Mesenchymal stem cell (in vitro differentiated cells and primary cell): ENCODE results near the gene RPL27A.

Experiments
- DNase-seq: peaks from one replicate; pipeline ENCODE4 v3.0.0-alpha.2; 2013
- H2AFZ ChIP-seq: one replicate; pipeline ENCODE4 v1.6.1; 2013; ENCODE audit warnings: low read depth, mild to moderate bottlenecking, control low read depth, inconsistent platforms, low read length, moderate library complexity
- H2AK5ac ChIP-seq: 2 replicates; pipeline ENCODE4 v1.6.1; 2013; ENCODE audit warnings: low read length, moderate library complexity, mild to moderate bottlenecking, inconsistent platforms; ENCODE audit not compliant: severe bottlenecking
- H2BK120ac ChIP-seq: one replicate; pipeline ENCODE4 v1.6.1; 2013; ENCODE audit warnings: low read depth, mild to moderate bottlenecking, inconsistent platforms, low read length, moderate library complexity
- H2BK12ac ChIP-seq, 2 experiments: one replicate each; pipeline ENCODE4 v1.6.1; 2013; ENCODE audit warnings: inconsistent platforms in 2 of 2, low read length in 2 of 2, mild to moderate bottlenecking in 2 of 2, moderate library complexity in 2 of 2, control low read depth in 1 of 2
- H2BK15ac ChIP-seq: one replicate; pipeline ENCODE4 v1.6.1; 2013; ENCODE audit warnings: mild to moderate bottlenecking, low read depth, inconsistent platforms; ENCODE audit not compliant: poor library complexity, severe bottlenecking
- H2BK5ac ChIP-seq: 2 replicates; pipeline ENCODE4 v1.6.1; 2013; ENCODE audit warnings: low read depth, mild to moderate bottlenecking, low read length, control low read depth, inconsistent platforms; ENCODE audit not compliant: poor library complexity, severe bottlenecking
- H3K14ac ChIP-seq, 2 experiments: one replicate each; pipeline ENCODE4 v1.6.1; 2013; ENCODE audit warnings: inconsistent platforms in 2 of 2, low read length in 2 of 2, control low read depth in 1 of 2, mild to moderate bottlenecking in 1 of 2, moderate library complexity in 1 of 2
- H3K18ac ChIP-seq, 2 experiments: one replicate each; pipeline ENCODE4 v1.6.1; 2013; ENCODE audit warnings: inconsistent platforms in 2 of 2, low read length in 2 of 2, control low read depth in 1 of 2, low read depth in 1 of 2, mild to moderate bottlenecking in 1 of 2
- H3K23ac ChIP-seq, 2 experiments: one replicate each; pipeline ENCODE4 v1.6.1; 2013; ENCODE audit warnings: inconsistent platforms in 2 of 2, low read length in 2 of 2, mild to moderate bottlenecking in 2 of 2, moderate library complexity in 2 of 2, control low read depth in 1 of 2
- H3K27ac ChIP-seq: 2 replicates; pipeline ENCODE4 v1.5.1; 2013; ENCODE audit warnings: mild to moderate bottlenecking, moderate library complexity, low read length, control low read depth, inconsistent platforms; ENCODE audit not compliant: poor library complexity, severe bottlenecking
- H3K27me3 ChIP-seq, 2 experiments: 2 replicates each; pipeline versions ENCODE4 v1.6.1 to v1.7.0; 2013; ENCODE audit warnings: low read length in 2 of 2, mild to moderate bottlenecking in 2 of 2, moderate library complexity in 2 of 2, control low read depth in 1 of 2, inconsistent platforms in 1 of 2; ENCODE audit not compliant: control insufficient read depth in 1 of 2, insufficient read depth in 1 of 2
- H3K36me3 ChIP-seq, 2 experiments: 2 replicates each; pipeline versions ENCODE4 v1.6.1 to v1.7.0; 2013; ENCODE audit warnings: low read length in 2 of 2, control low read depth in 1 of 2, inconsistent platforms in 1 of 2, low read depth in 1 of 2, mild to moderate bottlenecking in 1 of 2; ENCODE audit not compliant: insufficient read depth in 2 of 2, control insufficient read depth in 1 of 2
- H3K4ac ChIP-seq, 2 experiments: one replicate each; pipeline ENCODE4 v1.6.1; 2013; ENCODE audit warnings: inconsistent platforms in 2 of 2, low read length in 2 of 2, mild to moderate bottlenecking in 2 of 2, moderate library complexity in 2 of 2, control low read depth in 1 of 2, low read depth in 1 of 2
- H3K4me1 ChIP-seq: 2 replicates; pipeline ENCODE4 v1.6.1; 2013; ENCODE audit warnings: low read depth, low read length, control low read depth; ENCODE audit not compliant: control insufficient read depth, insufficient read depth
- H3K4me2 ChIP-seq: 2 replicates; pipeline ENCODE4 v1.6.1; 2013; ENCODE audit warnings: low read length, mild to moderate bottlenecking, inconsistent platforms; ENCODE audit not compliant: poor library complexity, severe bottlenecking
- H3K4me3 ChIP-seq, 2 experiments: 2 replicates each; pipeline versions ENCODE4 v1.5.1 to v1.7.0; 2013; ENCODE audit warnings: low read length in 2 of 2, mild to moderate bottlenecking in 2 of 2, control low read depth in 1 of 2, low read depth in 1 of 2; ENCODE audit not compliant: insufficient read depth in 1 of 2
- H3K79me1 ChIP-seq: replicated peaks from 2 replicates; pipeline ENCODE4 v1.6.1; 2013; ENCODE audit warnings: mild to moderate bottlenecking, control low read depth, low read length, inconsistent platforms; ENCODE audit not compliant: poor library complexity, severe bottlenecking
- H3K9ac ChIP-seq: 2 replicates; pipeline ENCODE4 v1.7.0; 2013; ENCODE audit warnings: mild to moderate bottlenecking, low read length, moderate library complexity
- H3K9me3 ChIP-seq: 2 replicates; pipeline ENCODE4 v1.7.0; 2013; ENCODE audit warnings: mild to moderate bottlenecking, low read length; ENCODE audit not compliant: control insufficient read depth
- H4K8ac ChIP-seq: one replicate; pipeline ENCODE4 v1.6.1; 2013; ENCODE audit warnings: inconsistent platforms, mild to moderate bottlenecking, low read length, moderate library complexity
- H4K91ac ChIP-seq: one replicate; pipeline ENCODE4 v1.6.1; 2013; ENCODE audit warnings: mild to moderate bottlenecking, low read length, inconsistent platforms
- WGBS: methylation state at CpG from one replicate; pipeline ENCODE4 v1.1.7; 2013; ENCODE audit warnings: mixed read lengths; 5-methylcytosine and 5-hydroxymethylcytosine counted together

The RPL27A gene

DNA sequence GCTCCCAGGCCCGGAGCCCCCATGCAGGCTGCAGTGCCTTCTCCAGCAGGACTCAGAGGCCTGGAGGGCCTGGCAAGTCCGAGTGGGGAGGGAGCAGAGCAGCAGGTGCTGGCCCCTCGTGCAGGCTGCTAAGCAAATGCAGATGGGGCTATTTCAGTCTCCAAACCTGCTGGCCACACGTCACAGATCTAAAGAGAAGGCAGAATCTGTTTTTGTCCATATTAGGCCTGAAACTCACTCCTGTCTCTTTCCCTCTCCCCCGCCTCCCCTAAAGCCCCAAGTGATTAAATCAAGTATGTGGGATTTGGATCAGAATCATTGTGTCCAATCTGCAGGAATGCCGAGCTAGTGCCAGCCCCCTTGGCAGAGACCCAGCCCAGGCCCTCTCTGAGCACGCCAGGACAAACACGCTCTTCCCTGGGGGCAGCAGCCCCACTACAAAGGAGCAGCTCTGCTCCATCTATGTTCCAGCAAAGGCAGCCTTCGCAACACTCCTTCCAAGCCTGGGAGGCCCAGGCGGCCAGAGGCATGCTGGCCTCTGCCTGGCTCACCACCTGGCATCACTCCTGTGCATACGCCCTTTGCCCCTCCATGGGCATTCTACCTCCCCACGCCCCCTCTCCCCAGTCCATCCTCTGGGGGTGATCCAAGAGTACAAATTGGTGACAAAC is 26.5 kb downstream of the RPL27A start:
- Histone ChIP-seq H3K4me3 (no peak overlapping the region), H2AK5ac (no peak overlapping the region), H3K79me1 (peaks cover 8% of the 10 kb centered on the region), H2AFZ (no peak overlapping the region), H3K4ac (no peak overlapping the region), H3K18ac (no peak overlapping the region), H3K9me3 (peaks cover 5% of the 10 kb centered on the region), H3K27ac (no peak overlapping the region), H2BK15ac (peak overlapping the region; percentile 44), H3K27me3 (no peaks in the 10 kb centered on the region), H3K9ac (peak overlapping the region; percentile 82), H3K36me3 (peaks cover 75 to 78% of the 10 kb centered on the region in 2 experiments), H2BK5ac (no peak overlapping the region), H4K8ac (peak overlapping the region; percentile 35), H3K23ac (no peak overlapping the region), H4K91ac (no peak overlapping the region), H3K14ac (no peak overlapping the region), H3K4me2 (no peak overlapping the region), H2BK120ac (no peak overlapping the region), H2BK12ac (no peak overlapping the region), H3K4me1 (peaks cover 3% of the 10 kb centered on the region)
- DNase-seq, result no peak
- 92% methylated on average over 12 of the region's 12 CpGs for WGBS

DNA sequence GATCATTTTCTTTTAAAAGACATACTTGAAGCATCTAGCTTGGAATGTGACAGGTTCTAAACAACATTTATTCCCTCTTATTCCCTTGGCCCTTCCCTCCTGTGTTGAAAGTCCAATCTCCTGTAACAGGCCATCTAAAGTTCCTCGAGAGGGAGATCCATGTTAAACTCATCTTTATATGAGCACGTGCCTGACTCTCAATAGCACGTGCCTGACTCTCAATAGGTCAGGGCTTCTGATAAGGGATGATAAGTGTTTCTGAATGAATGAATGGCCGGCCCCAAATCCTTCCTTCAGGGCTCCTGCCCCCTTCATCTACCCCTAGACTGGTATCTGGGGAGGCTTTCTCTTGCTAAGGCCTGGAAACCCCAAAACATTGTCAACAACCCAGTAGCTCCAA is 27.2 kb downstream of the RPL27A start:
- H3K4ac ChIP-seq, result no peak overlapping the region
- H3K4me3 ChIP-seq, result no peak overlapping the region
- no peak overlapping the region for H3K18ac ChIP-seq
- peak overlapping the region; percentile 72 for H3K9ac ChIP-seq
- no peak for DNase-seq
- no peak overlapping the region for H2BK12ac ChIP-seq
- H2AK5ac ChIP-seq, result no peak overlapping the region
- WGBS, result 86% methylated on average over 1 of the region's 4 CpGs
- no peak overlapping the region for H3K4me2 ChIP-seq
- H2BK5ac ChIP-seq, result no peak overlapping the region
- peaks cover 77 to 82% of the 10 kb centered on the region in 2 experiments for H3K36me3 ChIP-seq
- no peak overlapping the region for H4K8ac ChIP-seq
- H3K9me3 ChIP-seq, result peaks cover 5% of the 10 kb centered on the region
- no peak overlapping the region for H4K91ac ChIP-seq
- H3K14ac ChIP-seq, result no peak overlapping the region
- H2AFZ ChIP-seq, result no peak overlapping the region
- peaks cover 7% of the 10 kb centered on the region for H3K4me1 ChIP-seq
- H3K79me1 ChIP-seq, result peaks cover 8% of the 10 kb centered on the region
- H2BK15ac ChIP-seq, result no peak overlapping the region
- no peaks in the 10 kb centered on the region for H3K27me3 ChIP-seq
- H3K27ac ChIP-seq, result no peak overlapping the region
- no peak overlapping the region for H3K23ac ChIP-seq
- no peak overlapping the region for H2BK120ac ChIP-seq

DNA sequence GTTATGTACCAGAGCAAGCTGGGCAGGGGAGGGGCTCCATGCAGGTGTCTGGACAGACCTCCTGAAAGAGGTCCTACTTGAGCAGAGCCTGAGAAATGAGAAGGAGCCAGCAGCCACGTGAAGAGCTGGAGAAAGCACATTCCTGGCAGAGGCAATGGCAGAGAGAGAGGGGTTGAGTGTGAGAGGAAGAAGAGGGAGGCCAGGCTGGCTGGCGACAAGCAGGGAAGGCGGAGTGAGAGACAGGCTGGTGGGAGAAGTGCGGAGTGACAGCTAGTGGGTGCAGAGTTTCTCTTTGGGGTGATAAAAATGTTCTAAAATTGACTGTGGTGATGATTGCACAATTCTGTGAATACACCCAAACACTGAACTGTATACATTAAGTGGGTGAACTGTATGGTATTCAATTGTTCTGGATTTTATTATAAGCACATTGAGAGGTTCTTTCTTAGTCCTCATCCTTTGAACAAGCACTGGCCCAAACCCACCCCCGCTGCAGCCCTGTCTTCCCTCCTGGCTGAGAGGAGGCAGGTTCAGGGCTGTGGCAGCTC is 29.4 kb downstream of the RPL27A start:
- Histone ChIP-seq H3K79me1 (peaks cover 18% of the 10 kb centered on the region), H2BK120ac (no peak overlapping the region), H2AFZ (no peak overlapping the region), H3K27me3 (no peaks in the 10 kb centered on the region), H3K27ac (no peak overlapping the region), H3K4me3 (no peak overlapping the region), H3K4ac (no peak overlapping the region), H4K8ac (no peak overlapping the region), H3K18ac (peak overlapping the region in 1 of 2 experiments; percentile 21), H2BK5ac (no peak overlapping the region), H3K4me2 (no peak overlapping the region), H2AK5ac (no peak overlapping the region), H3K9me3 (no peaks in the 10 kb centered on the region), H3K14ac (no peak overlapping the region), H3K9ac (no peak overlapping the region), H3K36me3 (peaks cover 74 to 77% of the 10 kb centered on the region in 2 experiments), H4K91ac (no peak overlapping the region), H2BK15ac (no peak overlapping the region), H3K23ac (no peak overlapping the region), H3K4me1 (peaks cover 11% of the 10 kb centered on the region), H2BK12ac (peak overlapping the region in 1 of 2 experiments; percentile 42)
- DNase-seq, result no peak
- 93% methylated on average over 5 of the region's 5 CpGs for WGBS

DNA sequence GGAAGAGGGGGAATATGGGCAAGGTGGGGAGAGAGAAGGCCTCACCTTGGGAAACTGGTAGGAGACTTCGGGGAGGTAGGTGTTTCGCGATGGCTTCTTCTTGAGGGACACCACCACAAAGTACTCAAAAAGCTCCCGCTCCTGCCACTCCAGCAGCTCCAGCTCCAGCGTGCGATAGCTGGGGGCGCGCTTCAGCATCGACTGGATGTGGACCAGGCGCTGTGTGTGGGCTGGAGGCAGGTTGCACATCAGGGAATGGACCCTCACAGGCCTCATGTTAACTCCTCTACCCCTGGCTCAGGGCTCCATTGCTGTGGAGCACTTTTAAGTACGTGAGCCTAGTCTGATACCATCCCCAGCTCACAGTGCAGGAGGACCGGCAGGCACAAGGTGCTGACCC is 29.9 kb downstream of the RPL27A start:
- Histone ChIP-seq H2AK5ac (no peak overlapping the region), H3K4ac (no peak overlapping the region), H4K8ac (no peak overlapping the region), H3K14ac (no peak overlapping the region), H3K9me3 (no peaks in the 10 kb centered on the region), H3K27me3 (no peaks in the 10 kb centered on the region), H2BK120ac (no peak overlapping the region), H2BK5ac (no peak overlapping the region), H2BK15ac (no peak overlapping the region), H3K4me2 (no peak overlapping the region), H3K4me3 (no peak overlapping the region), H3K4me1 (peaks cover 15% of the 10 kb centered on the region), H3K23ac (no peak overlapping the region), H3K79me1 (peaks cover 18% of the 10 kb centered on the region), H4K91ac (no peak overlapping the region), H2AFZ (no peak overlapping the region), H3K27ac (no peak overlapping the region), H2BK12ac (no peak overlapping the region), H3K9ac (no peak overlapping the region), H3K18ac (no peak overlapping the region), H3K36me3 (peaks cover 73 to 77% of the 10 kb centered on the region in 2 experiments)
- no peak for DNase-seq
- WGBS, result 97% methylated on average over 12 of the region's 12 CpGs
